ENCODE measurements around the gene UBE2F. TPM values are rescaled to one million over a fixed set of nuclear protein-coding genes. Genes with fewer than 3 reads are reported as not detected.
A peak's percentile ranks its signal among the peaks of the same experiment; 100 is the strongest.

UBE2F gene
- total and polyA plus RNA-seq, 2 of the 13 experiments (the other 11 are each of a cell fraction or from before 2014, with no cell fraction given): 35.4 to 73.1 TPM

GRCh38 chr2:238063414-238064189 is 96.8 kb downstream of the UBE2F start (continued):
- peak; percentile 34; the same call in 1 of the 2 replicates for TF ChIP-seq ZNF331 (CRISPR knock-in tag; IDR thresholded peaks at IDR 0.05)
- no peak for TF ChIP-seq ZNF605 (CRISPR knock-in tag; IDR thresholded peaks at IDR 0.05)
- TF ChIP-seq RBFOX2 (IDR thresholded peaks at IDR 0.05; ENCODE audit: low read depth, low read length): 0 out of 2 replicates have a peak, but pooled peaks have one; percentile 17
- no peak for TF ChIP-seq ZNF24 (IDR thresholded peaks at IDR 0.05)
- TF ChIP-seq ZNF30 (CRISPR knock-in tag; IDR thresholded peaks at IDR 0.05): no peak
- no peak for TF ChIP-seq ZNF317 (CRISPR knock-in tag; IDR thresholded peaks at IDR 0.05)
- no peak for TF ChIP-seq HOXD1 (CRISPR knock-in tag; IDR thresholded peaks at IDR 0.05)
- peak; percentile 44; the same call in 1 of the 2 replicates for TF ChIP-seq RARA (CRISPR knock-in tag; IDR thresholded peaks at IDR 0.05)
- TF ChIP-seq FOSL1 (CRISPR knock-in tag; IDR thresholded peaks at IDR 0.05; ENCODE audit: borderline replicate concordance): no peak
- TF ChIP-seq POGZ (CRISPR knock-in tag; IDR thresholded peaks at IDR 0.05): 0 out of 2 replicates have a peak, but pooled peaks have one; percentile 41
- no peak for TF ChIP-seq RFX1 (IDR thresholded peaks at IDR 0.05)
- peak; percentile 27; the same call in 1 of the 2 replicates for TF ChIP-seq UBTF (CRISPR knock-in tag; IDR thresholded peaks at IDR 0.05)
- no peak for TF ChIP-seq ZNF710 (CRISPR knock-in tag; IDR thresholded peaks at IDR 0.05; ENCODE audit: borderline replicate concordance)
- TF ChIP-seq ZNF572 (CRISPR knock-in tag; IDR thresholded peaks at IDR 0.05): no peak
- TF ChIP-seq HDAC1 (CRISPR knock-in tag; IDR thresholded peaks at IDR 0.05): peak; percentile 54
- TF ChIP-seq FOXO1 (CRISPR knock-in tag; IDR thresholded peaks at IDR 0.05): 0 out of 2 replicates have a peak, but pooled peaks have one; percentile 22
- TF ChIP-seq ZNF746 (CRISPR knock-in tag; IDR thresholded peaks at IDR 0.05): 0 out of 2 replicates have a peak, but pooled peaks have one; percentile 19
- no peak for TF ChIP-seq NFKB2 (CRISPR knock-in tag; IDR thresholded peaks at IDR 0.05; ENCODE audit: borderline replicate concordance)
- TF ChIP-seq CSRNP1 (CRISPR knock-in tag; IDR thresholded peaks at IDR 0.05): no peak
- TF ChIP-seq KAT7 (CRISPR knock-in tag; IDR thresholded peaks at IDR 0.05; ENCODE audit: borderline replicate concordance): 0 out of 2 replicates have a peak, but pooled peaks have one; percentile 57
- 0 out of 2 replicates have a peak, but pooled peaks have one; percentile 58 for TF ChIP-seq ZNF619 (CRISPR knock-in tag; IDR thresholded peaks at IDR 0.05)
- no peak for TF ChIP-seq SOX13 (IDR thresholded peaks at IDR 0.05)
- peak in 1 of 2 experiments; percentile 44; a peak in 1 of 4 replicates for TF ChIP-seq SOX13 (CRISPR knock-in tag; conservative IDR thresholded peaks at IDR 0.05 in 1 of 2, IDR thresholded peaks at IDR 0.05 in 1 of 2)
